H1 (cell line): ENCODE data around the gene FHAD1. TPM values are rescaled to one million over a fixed set of nuclear protein-coding genes. Genes with fewer than 3 reads are reported as not detected.
A peak's percentile ranks its signal among the peaks of the same experiment; 100 is the strongest.

Experiments
- CTCF ChIA-PET: fragments of 300-600 bp; sonication (Branson Sonifier 250); formaldehyde crosslinking; loops from one replicate; lab custom pipeline; 2021; ENCODE audit not compliant: partially characterized antibody; lab: Charles Lee
- POLR2A ChIA-PET: fragments of 300-600 bp; sonication (Branson Sonifier 250); formaldehyde crosslinking; loops from one replicate; lab custom pipeline; 2021; ENCODE audit warnings: inconsistent platforms; ENCODE audit not compliant: partially characterized antibody; lab: Charles Lee
- DNase-seq, 2 experiments: peaks; one replicate each; pipeline versions ENCODE4 v3.0.0 to v3.0.0-alpha.2; 2010 to 2022; ENCODE audit warnings: low spot score in 2 of 2, low read depth in 1 of 2, mixed read lengths in 1 of 2
- FAIRE-seq: peaks from 2 replicates; lab custom pipeline; 2011; peaks lifted over from hg19 to GRCh38; lab: Jason Lieb, UNC
- H2AFZ ChIP-seq: 2 replicates; pipeline ENCODE4 v1.8.1; 2012; ENCODE audit warnings: low read length, inconsistent platforms
- H2AK5ac ChIP-seq: 2 replicates; pipeline ENCODE4 v1.6.1; 2013; ENCODE audit warnings: low read depth, low read length
- H2BK120ac ChIP-seq: replicated peaks from 2 replicates; pipeline ENCODE3; 2013; ENCODE audit warnings: low read depth, low read length, inconsistent platforms
- H2BK12ac ChIP-seq: 2 replicates; pipeline ENCODE4 v1.6.1; 2013; ENCODE audit warnings: low read depth, low read length
- H2BK15ac ChIP-seq: 2 replicates; pipeline ENCODE4 v1.6.1; 2013; ENCODE audit warnings: low read length
- H2BK20ac ChIP-seq: 2 replicates; pipeline ENCODE4 v1.6.1; 2013; ENCODE audit warnings: low read length
- H2BK5ac ChIP-seq: 2 replicates; pipeline ENCODE4 v1.6.1; 2013; ENCODE audit warnings: low read depth, low read length
- H3K14ac ChIP-seq: 2 replicates; pipeline ENCODE4 v1.6.1; 2013; ENCODE audit warnings: inconsistent platforms; ENCODE audit not compliant: insufficient read length
- H3K18ac ChIP-seq: 2 replicates; pipeline ENCODE4 v1.6.1; 2013; ENCODE audit warnings: low read length; ENCODE audit errors: extremely low read depth
- H3K23ac ChIP-seq: 2 replicates; pipeline ENCODE4 v1.6.1; 2013; ENCODE audit warnings: inconsistent platforms; ENCODE audit not compliant: insufficient read length
- H3K23me2 ChIP-seq: 2 replicates; pipeline ENCODE4 v1.6.1; 2013; ENCODE audit warnings: low read depth, low read length
- H3K27ac ChIP-seq: 2 replicates; pipeline ENCODE4 v1.6.1; 2011; ENCODE audit warnings: low read depth, low read length, inconsistent platforms
- H3K27me3 ChIP-seq, 4 experiments: replicated peaks in 1 of 4; 1 replicate in 1 of 4; 2 replicates in 3 of 4; pipeline versions ENCODE4 v1.6.1 to v1.8.1; 2011 to 2013; ENCODE audit warnings: low read length in 3 of 4, mild to moderate bottlenecking in 3 of 4, inconsistent platforms in 2 of 4, mixed read lengths in 2 of 4, moderate library complexity in 1 of 4; ENCODE audit not compliant: control insufficient read depth in 3 of 4, insufficient read depth in 3 of 4; ENCODE audit errors: extremely low read depth in 1 of 4
- H3K36me3 ChIP-seq, 4 experiments: 2 replicates each; pipeline versions ENCODE4 v1.6.1 to v1.8.1; 2011 to 2013; ENCODE audit warnings: mild to moderate bottlenecking in 4 of 4, low read length in 3 of 4, moderate library complexity in 2 of 4, control low read depth in 1 of 4, inconsistent platforms in 1 of 4; ENCODE audit not compliant: insufficient read depth in 4 of 4, control insufficient read depth in 2 of 4
- H3K4ac ChIP-seq: replicated peaks from 2 replicates; pipeline ENCODE3; 2013; ENCODE audit warnings: low read length, low read depth, mixed read lengths, inconsistent platforms; ENCODE audit not compliant: insufficient read length
- H3K4me1 ChIP-seq, 4 experiments: replicated peaks in 1 of 4; 1 replicate in 1 of 4; 2 replicates in 3 of 4; pipeline versions ENCODE4 v1.6.1 to v1.8.1; 2011 to 2013; ENCODE audit warnings: low read length in 3 of 4, inconsistent platforms in 2 of 4, mixed read lengths in 1 of 4; ENCODE audit not compliant: insufficient read depth in 4 of 4, control insufficient read depth in 3 of 4
- H3K4me2 ChIP-seq, 2 experiments: 2 replicates each; pipeline versions ENCODE4 v1.6.1 to v1.8.1; 2011 to 2013; ENCODE audit warnings: low read depth in 2 of 2, low read length in 2 of 2, control low read depth in 1 of 2, inconsistent platforms in 1 of 2, mild to moderate bottlenecking in 1 of 2; ENCODE audit not compliant: insufficient read depth in 1 of 2
- H3K4me3 ChIP-seq, 4 experiments: fragments of 200-600, 300-600 bp in 1 of 4; sonication (generic), shearing (Covaris generic), sonication (Bioruptor Twin) in 1 of 4; 2 replicates each; pipeline versions ENCODE4 v1.5.1 to v1.8.1; 2011 to 2016; ENCODE audit warnings: low read length in 4 of 4, low read depth in 3 of 4, control low read depth in 2 of 4, inconsistent platforms in 2 of 4, mild to moderate bottlenecking in 2 of 4, mixed read lengths in 1 of 4, moderate library complexity in 1 of 4; ENCODE audit not compliant: insufficient read depth in 2 of 4; ENCODE audit errors: extremely low read depth in 1 of 4
- H3K56ac ChIP-seq: replicated peaks from 2 replicates; pipeline ENCODE3; 2013; ENCODE audit warnings: low read depth, mild to moderate bottlenecking, mixed read lengths, low read length, inconsistent platforms; ENCODE audit not compliant: insufficient read length
- H3K79me1 ChIP-seq: 2 replicates; pipeline ENCODE4 v1.6.1; 2013; ENCODE audit warnings: low read depth, low read length, control low read depth
- H3K79me2 ChIP-seq, 2 experiments: 2 replicates each; pipeline versions ENCODE4 v1.6.1 to v1.8.1; 2012 to 2013; ENCODE audit warnings: low read length in 2 of 2, mild to moderate bottlenecking in 2 of 2, inconsistent platforms in 1 of 2; ENCODE audit not compliant: insufficient read depth in 2 of 2, control insufficient read depth in 1 of 2
- H3K9ac ChIP-seq, 4 experiments: replicated peaks in 1 of 4; 1 replicate in 1 of 4; 2 replicates in 3 of 4; pipeline versions ENCODE4 v1.6.1 to v1.8.1; 2011 to 2013; ENCODE audit warnings: low read depth in 3 of 4, low read length in 3 of 4, control low read depth in 2 of 4, mild to moderate bottlenecking in 2 of 4, moderate library complexity in 2 of 4, inconsistent platforms in 1 of 4; ENCODE audit errors: extremely low read depth in 1 of 4
- H3K9me3 ChIP-seq, 2 experiments: 2 replicates each; pipeline versions ENCODE4 v1.6.1 to v1.8.1; 2012 to 2013; ENCODE audit warnings: mild to moderate bottlenecking in 2 of 2, moderate library complexity in 2 of 2, control low read depth in 1 of 2, inconsistent platforms in 1 of 2, low read depth in 1 of 2, low read length in 1 of 2, mixed read lengths in 1 of 2; ENCODE audit not compliant: insufficient read depth in 2 of 2
- H4K20me1 ChIP-seq, 2 experiments: replicated peaks in 1 of 2; 2 replicates each; pipeline versions ENCODE3 to v1.8.1; 2011 to 2013; ENCODE audit warnings: inconsistent platforms in 2 of 2, low read length in 2 of 2, mild to moderate bottlenecking in 1 of 2; ENCODE audit not compliant: insufficient read depth in 2 of 2, control insufficient read depth in 1 of 2
- H4K5ac ChIP-seq: 2 replicates; pipeline ENCODE4 v1.6.1; 2013; ENCODE audit warnings: low read length, low read depth, mixed read lengths, inconsistent platforms; ENCODE audit not compliant: insufficient read length
- H4K8ac ChIP-seq: 2 replicates; pipeline ENCODE4 v1.8.0; 2013; ENCODE audit warnings: mild to moderate bottlenecking, moderate library complexity, low read length, inconsistent platforms; ENCODE audit not compliant: insufficient read depth; ENCODE audit errors: extremely low read depth
- H4K91ac ChIP-seq: replicated peaks from 2 replicates; pipeline ENCODE3; 2013; ENCODE audit warnings: low read length, mixed read lengths, inconsistent platforms; ENCODE audit not compliant: insufficient read length
- BRCA1 ChIP-seq: IDR thresholded peaks from 2 replicates; pipeline ENCODE4 v1.6.1; 2012; ENCODE audit warnings: low read depth, low read length, improper control_type of control experiment
- POLR2AphosphoS5 ChIP-seq: IDR thresholded peaks from 2 replicates; pipeline ENCODE4 v1.6.1; 2011; ENCODE audit warnings: low read depth, low read length
- SIX5 ChIP-seq: IDR thresholded peaks from 2 replicates; pipeline ENCODE4 v1.6.1; 2011; ENCODE audit warnings: mild to moderate bottlenecking, low read depth, low read length
- SP2 ChIP-seq: IDR thresholded peaks from 2 replicates; pipeline ENCODE4 v1.6.1; 2012; ENCODE audit warnings: mild to moderate bottlenecking, low read length, inconsistent platforms
- TBP ChIP-seq: IDR thresholded peaks from 2 replicates; pipeline ENCODE4 v1.6.1; 2011; ENCODE audit warnings: low read depth, low read length, improper control_type of control experiment
- USF2 ChIP-seq: IDR thresholded peaks from 2 replicates; pipeline ENCODE4 v1.6.1; 2011; ENCODE audit warnings: low read length, improper control_type of control experiment
- WGBS, 2 experiments: shearing (Covaris generic) in 1 of 2; methylation state at CpG; one replicate each; pipeline versions ENCODE4 v1.1.6 to v1.1.7; 2013 to 2015; ENCODE audit warnings: low lambda C conversion rate in 2 of 2, mixed read lengths in 2 of 2, inconsistent platforms in 1 of 2, low coverage in 1 of 2, missing lambda C conversion rate in 1 of 2; ENCODE audit not compliant: insufficient replicate concordance in 2 of 2, insufficient coverage in 1 of 2, insufficient read length in 1 of 2; ENCODE audit errors: extremely low coverage in 1 of 2, missing lambda C conversion rate in 1 of 2; 5-methylcytosine and 5-hydroxymethylcytosine counted together
- polyA plus RNA-seq, 7 experiments: library from polyadenylated mRNA; depleted of rRNA in 3 of 7; stranded (reverse) in 5 of 7; unstranded in 2 of 7; fragments of >200 nt in 5 of 7; fragments of 200-250 nt in 2 of 7; gene quantifications; 1 replicate in 5 of 7; 2 replicates in 1 of 7; 4 replicates in 1 of 7; pipeline versions ENCODE4 v1.2.1 to v1.2.3, GENCODE V29; 2011 to 2013; ENCODE audit warnings: missing spikeins in 2 of 7, mixed read lengths in 2 of 7
- total RNA-seq: library from RNA; stranded (reverse); fragmentation: NEBNext Ultra II Directional; extraction: Animal tissue kit (Norgen Biotek cat#: 25700); gene quantifications from 2 replicates; pipeline ENCODE4 v1.2.1, GENCODE V29; 2021

The FHAD1 gene
- total and polyA plus RNA-seq, 2 of the 8 experiments (the other 6 are each of a cell fraction or from before 2014, with no cell fraction given), result 0.39 to 0.69 TPM

DNA sequence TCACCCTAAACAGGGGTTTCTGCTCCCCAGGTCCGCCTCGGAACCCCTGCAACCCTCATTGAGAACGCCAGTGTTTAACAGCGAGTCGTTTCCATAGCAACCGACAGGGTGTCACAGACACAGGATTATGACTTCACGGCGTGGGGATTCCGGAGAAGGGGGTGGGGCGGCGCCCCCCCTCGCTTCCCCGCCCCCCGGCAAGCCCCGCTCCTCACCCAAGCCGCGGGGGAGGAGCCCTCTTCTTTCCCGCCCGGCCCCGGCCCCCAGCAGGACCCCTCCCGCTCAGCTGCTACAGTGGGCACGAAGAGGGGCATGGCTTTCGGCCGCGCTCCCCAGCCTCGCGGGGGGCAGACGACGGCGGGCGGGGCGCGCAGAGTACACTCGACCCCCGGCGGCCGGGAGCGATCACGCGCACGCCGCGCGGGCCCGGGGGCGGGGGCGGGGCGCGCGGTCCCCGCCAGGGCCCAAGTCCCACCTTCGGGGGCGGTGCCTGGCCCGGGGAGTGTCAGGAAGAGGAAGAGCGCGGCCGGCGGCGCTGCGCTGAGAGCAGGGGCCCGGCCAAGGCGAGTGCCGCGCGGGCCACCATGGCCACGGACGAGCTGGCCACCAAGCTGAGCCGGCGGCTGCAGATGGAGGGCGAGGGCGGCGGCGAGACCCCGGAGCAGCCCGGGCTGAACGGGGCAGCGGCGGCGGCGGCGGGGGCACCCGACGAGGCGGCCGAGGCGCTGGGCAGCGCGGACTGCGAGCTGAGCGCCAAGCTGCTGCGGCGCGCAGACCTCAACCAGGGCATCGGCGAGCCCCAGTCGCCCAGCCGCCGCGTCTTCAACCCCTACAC, 162.6 kb downstream of the FHAD1 start, which contains the start of gene EFHD2:
EFHD2 (plus strand) TSS at position 501 of the 835 bp plus-strand sequence; CDS start at position 585, 84 bp downstream.
- Histone ChIP-seq H4K5ac (no peak within 1 kb of the TSS), H3K4ac (peak within 1 kb of the TSS; percentile 4), H3K23ac (no peak within 1 kb of the TSS), H3K23me2 (peaks cover 8% of the 10 kb centered on the region), H3K27ac (no peak within 1 kb of the TSS), H4K8ac (no peak within 1 kb of the TSS; the same call in none of the 2 replicates), H3K27me3 (peaks cover 0 to 19% (median 14%) of the 10 kb centered on the region in 4 experiments; a peak in 6 of 7 replicates), H3K18ac (no peak within 1 kb of the TSS; the same call in none of the 2 replicates), H2AFZ (0 out of 2 replicates have a peak within 1 kb of the TSS, but pooled peaks have one; percentile 61), H3K36me3 (no peaks in the 10 kb centered on the region), H3K4me2 (peak within 1 kb of the TSS; percentile 85 to 93), H2BK12ac (peak within 1 kb of the TSS; percentile 75; the same call in 1 of the 2 replicates), H4K20me1 (peaks cover 2 to 7% of the 10 kb centered on the region in 2 experiments), H2BK15ac (0 out of 2 replicates have a peak within 1 kb of the TSS, but pooled peaks have one; percentile 72), H3K79me2 (no peaks in the 10 kb centered on the region), H3K79me1 (no peaks in the 10 kb centered on the region; the same call in 1 of the 2 replicates), H3K9me3 (no peaks in the 10 kb centered on the region), H4K91ac (no peak within 1 kb of the TSS), H2BK120ac (no peak within 1 kb of the TSS), H3K4me3 (peak within 1 kb of the TSS; percentile 51 to 78 (median 64)), H3K9ac (peak within 1 kb of the TSS in 3 of 4 experiments; percentile 11 to 80 (median 43); a peak in 3 of 7 replicates), H3K56ac (no peak within 1 kb of the TSS), H2BK5ac (no peak within 1 kb of the TSS), H3K14ac (no peak within 1 kb of the TSS), H2AK5ac (no peak within 1 kb of the TSS), H2BK20ac (no peak within 1 kb of the TSS), H3K4me1 (peaks cover 0 to 19% (median 4%) of the 10 kb centered on the region in 4 experiments; a peak in 6 of 7 replicates)
- ChIA-PET POLR2A (interaction anchor here (0.7 to 1.2 kb wide), 4 partner anchors 11 to 26 kb away, joined by 4 to 7 read pairs (median 4); no protein-coding TSS in a partner anchor), CTCF (interaction anchor here (1.2 to 1.8 kb wide), 2 partner anchors 10 to 85 kb away, joined by 3 to 5 read pairs; no protein-coding TSS in a partner anchor)
- WGBS, 2 experiments, result 2% methylated on average over 51 of the region's 99 CpGs; no CpG with 5 or more reads in 1 of the 2 experiments
- no peak for FAIRE-seq
- DNase-seq, result peak in 1 of 2 experiments; percentile 86
- TF ChIP-seq SIX5 (no peak), SP2 (no peak), BRCA1 (no peak), POLR2AphosphoS5 (no peak), USF2 (no peak), TBP (no peak)
